ENCODE data around the gene CST9L. TPM values are rescaled to one million over a fixed set of nuclear protein-coding genes. Genes with fewer than 3 reads are reported as not detected.

Gene CST9L
- total RNA-seq, 1 experiment from 2014 or later = not detected

DNA sequence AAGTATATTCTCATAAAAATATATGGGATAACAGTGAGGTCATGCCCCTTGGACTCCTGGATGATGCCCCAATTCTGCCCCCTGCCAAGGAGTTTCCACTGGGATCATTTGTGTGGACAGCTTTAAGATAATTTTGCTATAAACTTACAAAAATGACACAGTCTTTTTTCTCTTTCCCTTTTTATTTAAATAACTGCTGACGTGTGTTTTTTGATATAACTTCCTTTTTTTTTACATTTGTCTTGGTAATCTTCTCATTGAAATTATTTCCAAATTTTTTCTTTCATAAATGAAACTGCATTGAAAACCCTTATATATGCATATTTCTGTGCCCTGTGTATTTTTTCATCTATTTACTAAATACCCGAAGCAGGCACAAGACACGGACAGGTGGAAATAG lies 31.3 kb downstream of the CST9L start:
- H3K4me3 Mint-ChIP-seq (ENCODE audit: low read depth, unreplicated experiment) = no peak overlapping the region
- H3K36me3 Mint-ChIP-seq (ENCODE audit: insufficient read depth, unreplicated experiment) = no peaks in the 10 kb centered on the region
- TF ChIP-seq, protein P1, sequence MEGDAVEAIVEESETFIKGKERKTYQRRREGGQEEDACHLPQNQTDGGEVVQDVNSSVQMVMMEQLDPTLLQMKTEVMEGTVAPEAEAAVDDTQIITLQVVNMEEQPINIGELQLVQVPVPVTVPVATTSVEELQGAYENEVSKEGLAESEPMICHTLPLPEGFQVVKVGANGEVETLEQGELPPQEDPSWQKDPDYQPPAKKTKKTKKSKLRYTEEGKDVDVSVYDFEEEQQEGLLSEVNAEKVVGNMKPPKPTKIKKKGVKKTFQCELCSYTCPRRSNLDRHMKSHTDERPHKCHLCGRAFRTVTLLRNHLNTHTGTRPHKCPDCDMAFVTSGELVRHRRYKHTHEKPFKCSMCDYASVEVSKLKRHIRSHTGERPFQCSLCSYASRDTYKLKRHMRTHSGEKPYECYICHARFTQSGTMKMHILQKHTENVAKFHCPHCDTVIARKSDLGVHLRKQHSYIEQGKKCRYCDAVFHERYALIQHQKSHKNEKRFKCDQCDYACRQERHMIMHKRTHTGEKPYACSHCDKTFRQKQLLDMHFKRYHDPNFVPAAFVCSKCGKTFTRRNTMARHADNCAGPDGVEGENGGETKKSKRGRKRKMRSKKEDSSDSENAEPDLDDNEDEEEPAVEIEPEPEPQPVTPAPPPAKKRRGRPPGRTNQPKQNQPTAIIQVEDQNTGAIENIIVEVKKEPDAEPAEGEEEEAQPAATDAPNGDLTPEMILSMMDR (IDR thresholded peaks at IDR 0.05; ENCODE audit: unreplicated experiment) = no peak
- no peaks in the 10 kb centered on the region for H3K4me1 Mint-ChIP-seq (ENCODE audit: low read depth, unreplicated experiment)
- CTCF ChIA-PET = no interaction called here
- no peak overlapping the region for H3K27ac Mint-ChIP-seq (ENCODE audit: unreplicated experiment)
- intact Hi-C loops (cut with micrococcal nuclease; ENCODE audit: unreplicated experiment) = no loop called here
- DNase-seq = no peak
- no peaks in the 10 kb centered on the region for H3K9me3 Mint-ChIP-seq (ENCODE audit: low read depth, unreplicated experiment)
- H3K27me3 Mint-ChIP-seq (ENCODE audit: unreplicated experiment) = no peaks in the 10 kb centered on the region
- no TSS peak for BruUV-seq (replicated peaks)

DNA sequence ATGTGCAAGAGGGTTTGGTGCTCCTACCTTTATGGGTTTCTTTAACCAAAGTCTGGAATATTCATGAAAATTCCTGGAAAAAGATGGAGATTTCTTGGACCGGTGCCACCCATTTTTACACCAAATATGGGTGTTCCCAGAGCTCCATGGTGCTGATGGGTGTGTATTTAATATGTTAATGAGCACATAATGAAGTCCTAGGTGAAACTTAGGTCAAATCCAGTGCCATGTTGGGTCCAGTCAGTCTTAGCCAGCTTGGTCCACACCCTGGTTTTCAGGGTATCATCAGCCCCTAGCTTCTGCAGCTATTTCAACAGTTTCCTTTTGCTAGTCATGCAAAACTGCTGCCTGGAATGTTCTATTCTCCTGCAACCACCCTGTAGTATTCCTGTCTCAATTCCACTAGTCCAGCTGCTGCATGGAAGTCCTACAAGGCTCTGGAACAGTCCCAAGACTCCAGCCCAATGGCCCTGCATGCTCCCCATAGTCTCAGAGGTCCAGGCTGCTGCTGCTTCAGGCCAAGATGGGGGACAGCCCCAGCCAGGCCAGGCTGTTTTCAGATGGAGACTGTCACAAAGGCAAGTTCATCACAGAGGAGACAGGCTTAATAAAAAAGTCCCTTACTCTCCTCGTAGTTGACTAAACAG lies 31.8 kb downstream of the CST9L start:
- no peak for DNase-seq
- intact Hi-C loops (cut with micrococcal nuclease; ENCODE audit: unreplicated experiment) = no loop called here
- CTCF ChIA-PET = no interaction called here
- TF ChIP-seq, protein P1 (IDR thresholded peaks at IDR 0.05; ENCODE audit: unreplicated experiment) = no peak
- no peaks in the 10 kb centered on the region for H3K36me3 Mint-ChIP-seq (ENCODE audit: insufficient read depth, unreplicated experiment)
- no peaks in the 10 kb centered on the region for H3K9me3 Mint-ChIP-seq (ENCODE audit: low read depth, unreplicated experiment)
- no peak overlapping the region for H3K27ac Mint-ChIP-seq (ENCODE audit: unreplicated experiment)
- H3K4me3 Mint-ChIP-seq (ENCODE audit: low read depth, unreplicated experiment) = no peak overlapping the region
- BruUV-seq (replicated peaks) = no TSS peak
- no peaks in the 10 kb centered on the region for H3K27me3 Mint-ChIP-seq (ENCODE audit: unreplicated experiment)
- H3K4me1 Mint-ChIP-seq (ENCODE audit: low read depth, unreplicated experiment) = no peaks in the 10 kb centered on the region

DNA sequence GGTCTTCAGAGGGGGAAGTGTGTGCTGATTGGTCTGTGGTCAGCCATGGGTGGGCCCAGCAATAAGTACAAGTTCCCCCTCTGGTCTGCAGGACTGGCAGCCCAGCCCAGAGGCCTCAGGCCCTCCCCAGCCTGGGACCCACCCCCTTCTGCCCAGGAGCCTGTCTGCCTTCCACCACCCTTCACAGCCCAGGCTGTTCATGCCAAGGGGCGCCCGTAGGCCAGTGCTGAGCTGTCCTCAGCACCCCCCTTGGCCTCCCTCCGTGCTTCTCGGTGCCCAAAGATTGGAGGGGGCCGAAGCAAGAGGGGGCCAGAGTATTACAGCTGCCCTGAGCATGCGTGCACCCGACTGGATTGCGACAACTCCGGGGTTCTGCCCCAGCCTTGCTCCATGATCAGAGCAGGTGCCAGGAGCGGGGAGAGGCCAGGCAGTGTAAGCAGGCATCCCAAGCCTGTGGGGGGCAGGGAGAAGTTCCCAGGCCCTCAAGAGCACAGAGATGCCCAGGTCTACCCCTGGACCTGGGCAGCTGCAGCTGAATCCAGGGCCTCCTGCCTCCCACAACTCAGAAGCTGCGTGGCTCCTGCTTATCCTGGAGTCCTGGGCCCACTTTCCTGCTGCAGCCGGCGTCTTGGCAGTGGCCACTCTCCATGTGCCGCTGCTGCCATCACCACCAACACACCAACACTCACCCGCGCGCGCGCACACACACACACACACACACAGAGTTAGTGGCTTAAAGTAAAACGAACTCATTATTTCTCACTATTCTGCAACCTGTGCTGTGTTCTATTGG lies 33.3 kb downstream of the CST9L start:
- TF ChIP-seq, protein P1 (IDR thresholded peaks at IDR 0.05; ENCODE audit: unreplicated experiment) = no peak
- no peak for DNase-seq
- Mint-ChIP-seq H3K4me1 (ENCODE audit: low read depth, unreplicated experiment) (no peaks in the 10 kb centered on the region), H3K9me3 (ENCODE audit: low read depth, unreplicated experiment) (no peaks in the 10 kb centered on the region), H3K36me3 (ENCODE audit: insufficient read depth, unreplicated experiment) (no peaks in the 10 kb centered on the region), H3K27me3 (ENCODE audit: unreplicated experiment) (no peaks in the 10 kb centered on the region), H3K4me3 (ENCODE audit: low read depth, unreplicated experiment) (no peak overlapping the region), H3K27ac (ENCODE audit: unreplicated experiment) (no peak overlapping the region)
- BruUV-seq (replicated peaks) = no TSS peak
- intact Hi-C loops (cut with micrococcal nuclease; ENCODE audit: unreplicated experiment) = no loop called here
- CTCF ChIA-PET = no interaction called here

DNA sequence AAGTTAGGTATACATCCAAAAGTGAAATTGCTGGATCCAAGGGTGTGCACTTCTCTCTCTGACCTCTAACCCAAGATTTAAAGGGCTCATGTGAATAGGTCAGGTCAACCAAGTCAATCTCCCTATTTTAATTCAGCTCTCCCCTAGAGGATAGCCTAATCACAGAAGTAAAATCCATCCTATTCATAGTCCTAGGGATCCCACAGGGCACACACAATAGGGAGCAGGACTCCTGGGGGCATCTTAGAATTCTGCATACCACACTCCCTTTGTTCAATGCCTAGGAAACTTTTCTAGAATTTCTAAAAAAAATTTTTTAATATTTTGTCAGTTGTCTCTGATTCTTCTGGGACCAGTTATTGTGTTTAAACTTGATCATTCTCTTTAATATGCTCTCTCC lies 35.1 kb downstream of the CST9L start:
- intact Hi-C loops (cut with micrococcal nuclease; ENCODE audit: unreplicated experiment) = no loop called here
- no peak overlapping the region for H3K27ac Mint-ChIP-seq (ENCODE audit: unreplicated experiment)

More for the DNA sequence above, 35.1 kb downstream of the CST9L start:
- Mint-ChIP-seq H3K9me3 (ENCODE audit: low read depth, unreplicated experiment) (peaks cover 5% of the 10 kb centered on the region), H3K36me3 (ENCODE audit: insufficient read depth, unreplicated experiment) (no peaks in the 10 kb centered on the region), H3K4me3 (ENCODE audit: low read depth, unreplicated experiment) (no peak overlapping the region), H3K27me3 (ENCODE audit: unreplicated experiment) (no peaks in the 10 kb centered on the region), H3K4me1 (ENCODE audit: low read depth, unreplicated experiment) (no peaks in the 10 kb centered on the region)
- no TSS peak for BruUV-seq (replicated peaks)
- DNase-seq = no peak
- CTCF ChIA-PET = no interaction called here
- TF ChIP-seq, protein P1 (IDR thresholded peaks at IDR 0.05; ENCODE audit: unreplicated experiment) = no peak
